Gastroesophageal sphincter (tissue), 4 donors: ENCODE results near the gene VPS29. TPM values are rescaled to one million over a fixed set of nuclear protein-coding genes. Genes with fewer than 3 reads are reported as not detected.
"Not testable (repeated sequence)": the region's sequence is repeated elsewhere in the genome, so short reads cannot be mapped to it uniquely, and the experiment has no call there.

ENCODE experiments used
- ATAC-seq: fragments of 150-250 bp; one replicate; pipeline ENCODE4 v1.9.1; 2016; ENCODE audit warnings: mild to moderate bottlenecking, moderate library complexity
- H3K27ac ChIP-seq, 4 donors: fragments of 200-600 bp; sonication (generic) in 3 of 4; 1 replicate in 3 of 4; 2 replicates in 1 of 4; pipeline ENCODE4 v1.5.1; 2016 to 2019
- H3K27me3 ChIP-seq: fragments of 200-600 bp; sonication (generic); one replicate; pipeline ENCODE4 v1.5.1; 2019
- H3K36me3 ChIP-seq, 2 donors: fragments of 200-600 bp; sonication (generic); one replicate each; pipeline ENCODE4 v1.5.1; 2019; ENCODE audit warnings: control low read depth in 1 of 2
- H3K4me1 ChIP-seq, 3 donors: fragments of 200-600 bp; sonication (generic); 1 replicate in 2 of 3; 2 replicates in 1 of 3; pipeline ENCODE4 v1.5.1; 2016 to 2019; ENCODE audit warnings: control low read depth in 2 of 3
- H3K4me3 ChIP-seq, 2 donors: fragments of 200-600 bp; sonication (generic); one replicate each; pipeline ENCODE4 v1.5.1; 2019; ENCODE audit warnings: mild to moderate bottlenecking in 1 of 2, moderate library complexity in 1 of 2
- H3K9me3 ChIP-seq, 3 donors: fragments of 200-600 bp; sonication (generic); one replicate each; pipeline ENCODE4 v1.5.1; 2017 to 2019; ENCODE audit warnings: control low read depth in 2 of 3
- CTCF ChIP-seq, 4 experiments: fragments of 200-600 bp in 2 of 4; fragments of 450-650 bp in 2 of 4; sonication (generic) in 1 of 4; IDR thresholded peaks; one replicate each; pipeline ENCODE4 v1.5.1; 2017 to 2019; ENCODE audit warnings: antibody characterized with exemption in 4 of 4, mild to moderate bottlenecking in 2 of 4, moderate library complexity in 2 of 4
- EP300 ChIP-seq: sonication (generic); formaldehyde crosslinking; IDR thresholded peaks from one replicate; pipeline ENCODE4 v1.6.1; 2017; ENCODE audit warnings: antibody characterized with exemption, mild to moderate bottlenecking
- POLR2A ChIP-seq, 2 donors: fragments of 450-650 bp; IDR thresholded peaks; one replicate each; pipeline ENCODE4 v1.6.1; 2017; ENCODE audit warnings: antibody characterized with exemption in 2 of 2, mild to moderate bottlenecking in 2 of 2, moderate library complexity in 1 of 2
- POLR2AphosphoS5 ChIP-seq: sonication (generic); formaldehyde crosslinking; IDR thresholded peaks from one replicate; pipeline ENCODE4 v1.6.1; 2017; ENCODE audit warnings: antibody characterized with exemption
- WGBS, 2 donors: methylation state at CpG; one replicate each; pipeline ENCODE4 v1.1.5; 2018; ENCODE audit warnings: low coverage in 1 of 2; 5-methylcytosine and 5-hydroxymethylcytosine counted together
- total RNA-seq, 4 donors: library from RNA; depleted of rRNA; stranded (reverse); fragments of >200 nt; gene quantifications; one replicate each; pipeline ENCODE4 v1.1.0, GENCODE V29; 2016

VPS29 gene
- total RNA-seq, 4 donors from 2014 or later: 101 to 184 (median 159) TPM

DNA sequence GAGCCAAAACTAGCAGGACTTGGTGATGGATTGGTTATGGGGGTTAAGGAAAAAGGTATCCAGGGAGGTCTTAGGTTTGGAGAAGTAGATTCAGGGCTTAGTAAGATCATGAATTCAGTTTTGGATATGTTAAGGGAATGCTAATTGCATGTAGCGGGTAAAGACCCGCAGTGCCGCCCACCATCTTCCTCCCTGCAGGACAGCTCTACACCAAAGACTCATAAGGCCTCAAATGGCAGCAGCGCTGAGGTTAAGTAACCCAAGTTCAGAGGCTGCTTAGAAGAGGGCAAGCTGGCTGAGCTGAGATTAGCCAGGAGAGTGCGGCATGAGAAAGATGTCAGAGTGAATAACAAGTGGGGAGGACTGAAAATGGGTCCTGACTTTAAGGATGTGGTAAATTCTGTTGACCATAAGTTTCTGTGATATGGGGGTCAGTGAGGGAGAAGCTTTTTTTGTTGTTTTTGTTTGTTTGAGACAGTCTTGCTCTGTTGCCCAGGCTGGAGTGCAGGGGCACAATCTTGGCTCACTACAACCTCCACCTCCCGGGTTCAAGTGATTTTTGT is 26.4 kb upstream of the VPS29 start:
- Histone ChIP-seq H3K4me1 (peaks cover 12 to 24% (median 14%) of the 10 kb centered on the region in 3 donors), H3K9me3 (no peaks in the 10 kb centered on the region), H3K27ac (no peak overlapping the region), H3K36me3 (peaks cover 0 to 10% of the 10 kb centered on the region in 2 donors), H3K4me3 (no peak overlapping the region), H3K27me3 (no peaks in the 10 kb centered on the region)
- 96% methylated on average over 4 to 6 of the region's 6 CpGs for WGBS, 2 donors
- TF ChIP-seq POLR2AphosphoS5 (no peak), POLR2A (IDR thresholded peaks at IDR 0.05) (no peak), EP300 (no peak), CTCF (IDR thresholded peaks at IDR 0.05) (no peak)
- no peak for ATAC-seq

DNA sequence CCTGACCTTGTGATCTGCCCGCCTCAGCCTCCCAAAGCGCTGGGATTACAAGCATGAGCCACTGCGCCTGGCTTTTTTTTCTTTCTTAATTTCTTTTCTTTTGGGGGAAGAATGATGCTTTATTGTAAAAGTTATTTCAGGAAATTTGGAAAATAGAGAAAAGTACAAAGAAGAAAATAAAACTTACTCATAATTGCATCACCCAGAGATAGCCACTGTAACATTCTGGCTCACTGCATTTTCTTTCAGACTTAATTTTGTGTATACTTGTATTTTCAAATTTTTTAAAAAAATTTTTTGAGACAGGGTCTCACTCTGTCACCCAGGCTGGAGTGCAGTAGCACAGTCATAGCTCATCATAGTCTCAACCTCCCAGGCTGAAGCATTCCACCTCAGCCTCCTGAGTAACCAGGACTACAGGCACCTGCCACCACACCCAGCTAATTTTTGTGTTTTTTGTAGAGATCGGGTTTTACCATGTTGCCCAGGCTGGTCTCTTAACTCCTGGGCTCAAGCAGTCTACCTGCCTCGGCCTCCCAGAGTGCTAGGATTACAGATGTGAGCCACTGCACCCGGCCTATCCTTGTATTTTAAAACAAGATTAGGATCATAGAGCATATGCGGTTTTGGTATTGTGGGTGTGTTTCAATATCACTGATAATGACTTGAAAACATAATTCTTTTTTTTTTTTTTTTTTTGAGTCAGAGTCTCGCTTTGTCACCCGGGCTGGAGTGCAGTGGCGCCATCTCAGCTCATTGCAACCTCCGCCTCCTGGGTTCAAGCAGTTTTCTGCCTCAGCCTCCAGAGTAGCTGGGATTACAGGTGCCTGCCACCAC is 19.2 kb upstream of the VPS29 start:
- H3K4me3 ChIP-seq, H3K27ac ChIP-seq, H3K27me3 ChIP-seq, H3K4me1 ChIP-seq, H3K9me3 ChIP-seq, ATAC-seq, H3K36me3 ChIP-seq: not testable (repeated sequence)
- 86 to 89% methylated on average over 7 of the region's 11 CpGs for WGBS, 2 donors

DNA sequence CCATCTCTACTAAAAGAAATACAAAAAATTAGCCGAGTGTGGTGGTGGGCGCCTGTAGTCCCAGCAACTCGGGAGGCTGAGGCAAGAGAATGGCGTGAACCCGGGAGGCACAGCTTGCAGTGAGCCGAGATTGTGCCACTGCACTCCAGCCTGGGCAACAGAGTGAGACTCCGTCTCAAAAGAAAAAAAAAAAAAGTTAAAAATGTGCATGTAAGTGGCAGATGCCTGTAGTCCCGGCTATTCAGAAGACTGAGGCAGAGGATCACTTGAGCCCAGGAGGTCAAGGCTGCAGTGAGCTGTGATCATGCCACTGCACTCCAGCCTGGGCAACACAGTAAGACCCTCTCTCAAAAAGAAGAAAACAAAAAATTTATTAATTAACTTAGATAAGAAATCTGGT is 16.1 kb upstream of the VPS29 start:
- not testable (repeated sequence) for H3K27me3 ChIP-seq, ATAC-seq, H3K4me3 ChIP-seq, H3K36me3 ChIP-seq, H3K9me3 ChIP-seq, H3K4me1 ChIP-seq, H3K27ac ChIP-seq
- 85 to 100% methylated on average over 1 to 8 of the region's 8 CpGs for WGBS, 2 donors

- TF ChIP-seq POLR2AphosphoS5: no peak
- no peak for TF ChIP-seq CTCF (IDR thresholded peaks at IDR 0.05)
- TF ChIP-seq POLR2A (IDR thresholded peaks at IDR 0.05): no peak
- no peak for TF ChIP-seq EP300
- Histone ChIP-seq H3K36me3 (no peaks in the 10 kb centered on the region), H3K9me3 (no peaks in the 10 kb centered on the region), H3K4me1 (peaks cover 0 to 8% (median 0%) of the 10 kb centered on the region in 3 donors), H3K27ac (no peak overlapping the region), H3K4me3 (no peak overlapping the region), H3K27me3 (no peaks in the 10 kb centered on the region)
- ATAC-seq: no peak
- WGBS, 2 donors: 92% methylated on average over 2 of the region's 3 CpGs; no CpG with 5 or more reads in 1 of the 2 donors
Observed at GRCh38 chr12:110516995-110517394, 15.1 kb upstream of the VPS29 start.

DNA sequence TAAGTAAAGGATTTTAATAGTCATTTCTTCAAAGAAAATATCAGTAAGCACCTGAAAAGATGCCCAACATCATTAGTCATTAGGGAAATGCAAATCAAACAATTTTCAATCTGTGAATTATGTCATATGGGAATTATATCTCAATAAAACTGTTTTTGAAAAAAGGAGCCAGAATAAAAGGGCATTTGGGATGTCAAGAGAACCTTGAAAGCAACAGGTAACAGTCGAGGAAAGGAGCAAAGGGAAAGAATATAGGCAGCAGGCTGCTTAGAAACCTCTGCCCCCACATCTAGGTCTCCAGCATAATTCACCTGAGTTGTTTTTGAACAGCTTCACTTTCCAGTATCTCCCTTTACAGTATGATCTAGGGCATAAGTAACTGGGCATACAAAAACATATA is 12.5 kb upstream of the VPS29 start:
- TF ChIP-seq CTCF (IDR thresholded peaks at IDR 0.05): no peak
- no peak for TF ChIP-seq EP300
- TF ChIP-seq POLR2AphosphoS5: no peak
- TF ChIP-seq POLR2A (IDR thresholded peaks at IDR 0.05): no peak
- Histone ChIP-seq H3K36me3 (no peaks in the 10 kb centered on the region), H3K4me1 (peaks cover 0 to 8% (median 0%) of the 10 kb centered on the region in 3 donors), H3K9me3 (no peaks in the 10 kb centered on the region), H3K27me3 (no peaks in the 10 kb centered on the region), H3K4me3 (no peak overlapping the region), H3K27ac (no peak overlapping the region)
- ATAC-seq: no peak
- WGBS, 2 donors: 76 to 100% methylated on average over 1 of the region's 1 CpG

DNA sequence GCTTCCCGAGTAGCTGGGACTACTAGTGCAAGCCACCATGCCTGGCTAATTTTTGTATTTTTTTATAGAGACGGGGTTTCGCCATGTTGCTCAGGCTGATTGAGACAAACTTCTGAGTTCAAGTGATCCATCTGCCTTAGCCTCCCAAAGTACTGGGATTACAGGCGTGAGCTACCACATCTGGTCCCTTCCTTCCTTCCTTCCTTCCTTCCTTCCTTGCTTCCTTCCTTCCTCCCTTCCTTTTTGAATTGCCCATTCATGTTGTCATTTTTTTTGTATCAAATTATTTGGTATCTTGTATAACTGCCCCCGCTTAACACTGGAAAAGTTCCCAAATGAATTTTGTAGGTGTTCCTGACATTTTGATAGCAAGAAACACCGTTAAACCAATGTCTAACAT is 11.9 kb upstream of the VPS29 start:
- Histone ChIP-seq H3K9me3 (no peaks in the 10 kb centered on the region), H3K4me1 (peaks cover 0 to 8% (median 0%) of the 10 kb centered on the region in 3 donors), H3K4me3 (no peak overlapping the region), H3K27ac (no peak overlapping the region), H3K36me3 (no peaks in the 10 kb centered on the region), H3K27me3 (no peaks in the 10 kb centered on the region)
- ATAC-seq: no peak
- 72 to 87% methylated on average over 4 to 6 of the region's 6 CpGs for WGBS, 2 donors
- TF ChIP-seq CTCF (IDR thresholded peaks at IDR 0.05) (no peak), EP300 (no peak)
